Putamen (tissue), 1 donor: ENCODE measurements around the gene MRPL43.

Source experiments
- DNase-seq: peaks from one replicate; pipeline ENCODE4 v3.0.0-alpha.2; 2016; ENCODE audit warnings: low spot score

MRPL43 gene

DNA sequence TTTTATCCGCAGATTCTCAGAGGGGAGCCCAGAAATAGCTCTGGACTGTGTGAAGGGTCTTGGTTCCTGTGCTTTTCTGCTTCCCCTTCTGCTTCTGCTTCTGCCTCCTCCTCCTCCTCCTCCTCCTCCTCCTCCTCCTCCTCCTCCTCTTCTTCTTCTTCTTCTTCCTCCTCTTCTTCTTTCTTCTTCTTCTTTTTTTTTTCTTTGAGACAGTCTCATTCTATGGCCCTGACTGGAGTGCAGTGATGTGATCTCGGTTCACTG, 32.1 kb upstream of the MRPL43 start:
- no peak for DNase-seq

- DNase-seq, result peak; percentile 82
Measured at GRCh38 chr10:101018600-101019439, 31.5 kb upstream of the MRPL43 start.

- no peak for DNase-seq
Measured at GRCh38 chr10:101018118-101018599, 30.9 kb upstream of the MRPL43 start.

- no peak for DNase-seq
Measured at GRCh38 chr10:101016814-101017213, 29.5 kb upstream of the MRPL43 start.

DNA sequence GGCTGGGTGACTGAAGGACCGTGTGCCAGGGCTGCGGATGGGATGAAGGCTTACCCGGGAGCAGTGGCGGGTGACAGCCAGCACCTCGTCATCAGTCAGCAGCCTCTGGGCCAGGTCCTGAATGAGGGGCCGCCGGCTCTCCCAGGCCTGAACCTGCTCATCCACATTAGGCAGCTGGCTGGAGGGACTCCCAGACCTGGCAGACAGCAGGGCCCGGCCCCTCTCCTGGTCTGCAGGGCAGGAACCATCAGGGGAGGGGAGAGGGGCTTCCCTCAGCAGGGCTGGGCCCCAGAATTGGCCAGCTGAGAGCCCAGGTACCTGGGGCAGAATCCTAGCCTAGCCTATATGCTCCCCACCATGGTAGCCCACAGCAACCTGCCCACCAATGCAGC, 28.3 kb upstream of the MRPL43 start:
- no peak for DNase-seq

DNA sequence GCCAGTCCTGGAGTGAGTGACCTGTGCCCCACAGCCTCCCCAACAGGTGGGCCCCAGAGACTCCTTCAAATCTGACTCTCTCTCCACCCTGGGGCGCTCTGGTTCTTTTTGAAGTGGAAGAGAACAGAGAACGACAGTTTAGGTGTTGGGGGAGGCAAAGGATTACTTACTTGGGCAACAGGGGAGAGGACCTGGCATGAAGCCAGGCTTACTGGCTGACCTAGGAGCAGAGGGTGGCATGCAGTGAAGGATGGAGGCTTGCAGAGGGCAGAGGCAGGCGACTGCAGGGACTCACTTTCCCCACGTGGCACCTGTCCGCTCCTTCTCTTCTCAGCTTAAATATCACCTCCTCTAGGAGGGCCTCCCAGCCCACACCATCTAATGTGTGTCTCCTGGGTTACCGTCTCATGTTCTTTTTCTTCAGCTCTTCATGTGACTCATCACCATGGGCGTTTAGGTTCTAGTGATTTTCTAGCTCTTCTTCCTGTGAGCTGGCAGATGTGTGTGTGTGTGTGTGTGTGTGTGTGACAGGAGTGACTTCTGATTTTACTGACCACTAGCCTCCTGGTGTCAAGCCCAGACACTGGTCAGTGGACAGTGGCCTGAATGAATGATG, 27.8 kb upstream of the MRPL43 start:
- peak; percentile 69 for DNase-seq

DNA sequence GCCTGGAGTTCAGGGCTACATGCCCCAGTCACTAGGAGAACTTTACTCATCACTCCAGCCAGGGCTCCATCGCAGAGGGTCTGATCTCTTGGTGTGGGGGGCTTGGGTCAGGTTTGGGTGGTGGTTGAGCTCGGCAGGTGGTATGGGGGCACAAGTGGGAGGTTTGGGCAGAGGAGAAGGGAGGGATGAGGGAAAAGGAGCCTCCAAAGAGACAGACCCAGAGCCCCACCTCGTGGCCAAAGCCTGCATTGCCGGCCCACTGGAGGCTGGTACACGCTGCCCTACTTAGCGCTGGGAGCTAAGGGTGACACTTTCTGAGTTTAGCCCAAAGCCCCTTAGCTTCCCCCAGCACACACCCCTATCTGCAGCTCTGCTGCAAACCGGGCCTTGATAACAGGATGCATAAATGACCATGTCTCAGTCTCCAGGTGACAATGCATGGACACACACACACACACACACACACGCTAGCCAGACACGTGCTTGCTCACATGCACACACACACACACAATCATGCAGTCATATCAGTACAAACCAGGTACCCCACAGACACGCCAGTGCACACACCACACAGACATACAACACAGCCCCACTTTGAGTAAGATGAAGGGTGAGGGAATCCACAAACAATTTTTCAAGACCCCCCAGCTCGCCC, 27.1 kb upstream of the MRPL43 start:
- peak; percentile 78 for DNase-seq

DNA sequence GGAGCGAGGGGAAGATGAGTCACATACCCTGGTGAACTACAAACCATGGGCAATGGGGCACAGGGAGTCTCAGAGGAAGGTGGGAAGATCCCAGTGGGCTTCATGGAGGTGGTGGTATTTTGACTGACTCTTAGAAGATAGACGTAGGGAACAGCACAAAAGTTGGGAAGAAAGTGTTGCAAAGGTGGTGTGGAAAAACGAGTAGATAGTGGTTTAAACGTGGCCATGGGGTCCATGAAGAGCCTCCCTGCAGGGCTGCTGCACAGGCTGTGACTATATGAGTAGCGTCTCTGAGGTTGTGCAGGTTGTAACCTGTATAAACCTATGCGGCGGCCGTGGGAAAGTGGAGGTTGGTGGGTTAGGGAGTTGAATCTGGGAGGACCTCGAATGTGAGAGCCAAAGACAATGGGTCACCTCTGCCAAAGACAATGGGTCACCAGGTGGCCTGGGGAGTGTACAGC, 26.1 kb upstream of the MRPL43 start:
- DNase-seq, result no peak

DNA sequence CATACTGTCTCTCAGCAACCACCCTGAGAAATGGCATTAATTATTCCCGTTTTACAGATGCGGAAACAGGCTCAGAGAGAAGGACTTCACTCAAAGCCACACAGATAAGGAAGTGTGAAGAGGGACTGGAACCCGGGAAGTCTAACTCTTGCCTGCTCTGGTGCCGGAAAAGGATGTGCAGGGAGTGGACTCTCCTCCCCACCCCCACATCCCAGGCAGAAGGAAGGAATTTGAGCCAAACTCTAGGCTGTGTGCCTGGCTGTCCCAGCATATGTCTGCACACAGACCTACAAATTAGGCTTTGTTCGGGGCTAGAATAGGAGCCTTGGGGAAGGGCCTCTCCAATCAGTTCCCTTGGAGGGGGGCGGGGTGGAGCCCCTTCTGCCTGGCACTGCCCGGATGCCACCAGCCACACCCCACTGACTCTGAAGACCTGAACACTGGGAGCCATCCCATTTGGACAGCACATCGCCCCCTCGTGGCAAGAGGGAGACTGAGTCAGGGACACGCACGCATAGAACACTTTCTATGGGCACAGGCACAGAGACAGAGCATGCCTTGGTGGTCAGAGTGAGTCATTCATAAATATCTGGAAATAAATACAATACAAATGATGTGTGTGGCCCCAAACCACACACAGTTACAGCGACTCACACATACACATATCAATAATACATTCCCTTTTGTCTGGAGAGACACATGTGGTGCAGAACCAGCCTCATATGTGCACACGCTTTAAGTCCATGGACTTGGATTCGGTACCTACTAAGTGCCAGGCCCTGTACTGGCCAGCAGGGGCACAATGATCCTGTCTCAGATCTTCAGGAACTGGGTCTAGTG, 25.4 kb upstream of the MRPL43 start:
- peak; percentile 97 for DNase-seq

DNA sequence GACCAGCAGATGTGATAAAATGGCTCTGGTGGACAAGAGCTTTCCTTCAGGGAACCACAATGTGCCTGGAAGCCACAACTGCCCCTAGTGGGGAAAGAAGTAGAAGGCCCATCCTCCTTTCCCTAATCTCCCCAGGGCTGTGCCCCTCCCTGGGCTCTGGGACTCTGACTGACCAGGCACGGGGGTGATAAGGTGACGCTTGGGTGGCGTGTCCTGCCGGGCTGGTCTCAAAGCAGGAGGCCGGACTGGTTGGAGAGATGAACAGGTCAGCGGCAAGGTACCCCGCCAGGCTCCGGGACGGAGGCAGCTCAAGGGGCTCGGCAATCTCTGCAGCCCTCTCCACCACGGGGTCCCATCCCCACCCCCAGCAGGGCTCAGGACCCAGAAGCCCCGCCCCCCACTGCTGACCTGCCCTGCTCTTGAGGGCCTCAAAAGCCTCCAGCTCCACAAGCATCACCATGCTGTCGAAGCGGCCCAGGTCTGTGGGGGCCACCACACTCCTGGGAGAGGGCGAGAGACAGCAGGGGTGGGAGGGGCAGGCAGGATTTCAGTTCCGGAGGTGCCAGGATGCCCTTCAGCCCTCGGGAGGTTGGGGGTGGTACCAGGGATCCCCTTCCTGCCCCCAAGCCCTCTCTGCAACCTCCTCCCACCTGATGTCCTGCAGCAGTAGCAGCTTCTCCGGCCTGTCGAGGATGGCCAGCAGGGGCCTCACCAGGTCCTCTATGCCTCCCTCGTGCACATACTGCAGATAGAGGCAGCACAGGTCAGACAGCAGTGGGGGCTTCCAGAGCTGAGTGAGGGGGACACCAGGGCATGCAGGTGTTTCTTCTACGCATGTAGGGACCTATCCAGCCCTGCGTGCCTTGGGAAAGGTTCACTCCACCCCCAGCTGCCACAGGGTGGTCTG, 24.5 kb upstream of the MRPL43 start:
- DNase-seq, result no peak

- DNase-seq, result no peak
Measured at GRCh38 chr10:101010329-101010728, 23.0 kb upstream of the MRPL43 start.

DNA sequence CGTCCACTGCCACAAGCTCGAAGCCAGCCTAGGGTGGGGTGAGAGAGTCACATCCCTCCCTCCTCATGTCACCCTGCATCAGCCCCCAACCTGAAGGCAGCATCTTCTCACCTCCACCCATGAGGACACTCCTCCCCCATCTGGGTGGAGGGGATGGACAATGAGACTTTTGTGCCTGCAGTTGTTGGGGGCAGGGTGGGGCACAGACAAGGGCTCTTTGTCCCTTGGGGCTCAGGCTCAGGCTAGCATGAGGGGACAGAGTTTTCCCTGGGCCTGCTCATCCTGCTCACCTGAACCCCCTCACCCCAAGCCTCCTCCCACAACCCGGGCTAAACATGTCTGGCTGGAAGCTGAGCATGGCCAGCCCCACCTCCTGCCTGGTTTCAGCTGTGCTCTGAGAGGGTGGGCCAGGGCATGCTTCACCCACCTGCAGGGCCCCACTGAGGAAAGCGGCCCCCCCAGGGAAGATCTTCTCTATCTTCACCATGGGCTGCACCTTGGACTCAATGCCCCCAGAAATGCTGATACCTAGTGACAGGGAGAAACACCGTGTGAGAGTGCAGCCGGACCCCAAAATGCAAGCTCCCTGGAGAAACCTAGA, 21.6 kb upstream of the MRPL43 start:
- peak; percentile 90 for DNase-seq

GRCh38 chr10:101007915-101008822, 20.9 kb upstream of the MRPL43 start:
- peak; percentile 71 for DNase-seq

- no peak for DNase-seq
Measured at GRCh38 chr10:101007099-101007711, 19.9 kb upstream of the MRPL43 start.

GRCh38 chr10:101006593-101007098, 19.3 kb upstream of the MRPL43 start:
- no peak for DNase-seq

DNA sequence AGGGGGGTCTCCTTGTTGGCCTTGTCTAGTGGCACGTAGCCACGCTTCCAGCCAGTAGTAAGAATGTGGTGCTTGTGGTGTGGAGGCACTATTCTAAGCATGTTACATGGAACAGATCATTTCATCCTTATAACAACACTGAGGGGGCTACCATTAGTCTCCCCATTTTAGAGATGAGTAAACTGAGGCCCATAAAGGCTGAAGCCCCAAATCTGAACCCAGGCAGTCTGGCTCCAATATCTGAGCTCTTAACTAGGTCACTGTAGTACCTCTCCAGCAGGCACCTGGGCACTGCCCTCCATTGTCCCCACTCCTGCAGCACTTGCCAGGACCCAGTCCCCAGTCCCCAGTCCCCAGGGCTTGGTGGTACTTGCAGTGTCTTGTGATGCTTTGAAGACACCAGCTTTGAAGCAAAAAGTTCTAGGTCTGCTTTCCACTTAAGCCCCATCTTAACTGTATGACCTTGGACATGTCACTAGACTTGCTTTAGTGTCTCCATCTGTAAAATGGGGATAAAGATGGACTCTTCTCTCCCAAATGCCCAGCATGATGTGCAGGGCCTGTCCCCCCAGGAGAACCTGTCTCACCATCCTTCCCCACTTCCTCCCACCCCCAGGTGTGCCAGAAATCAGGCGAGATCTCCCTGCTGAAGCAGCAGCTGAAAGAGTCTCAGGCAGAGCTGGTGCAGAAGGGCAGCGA, 18.7 kb upstream of the MRPL43 start:
- DNase-seq, result no peak

DNA sequence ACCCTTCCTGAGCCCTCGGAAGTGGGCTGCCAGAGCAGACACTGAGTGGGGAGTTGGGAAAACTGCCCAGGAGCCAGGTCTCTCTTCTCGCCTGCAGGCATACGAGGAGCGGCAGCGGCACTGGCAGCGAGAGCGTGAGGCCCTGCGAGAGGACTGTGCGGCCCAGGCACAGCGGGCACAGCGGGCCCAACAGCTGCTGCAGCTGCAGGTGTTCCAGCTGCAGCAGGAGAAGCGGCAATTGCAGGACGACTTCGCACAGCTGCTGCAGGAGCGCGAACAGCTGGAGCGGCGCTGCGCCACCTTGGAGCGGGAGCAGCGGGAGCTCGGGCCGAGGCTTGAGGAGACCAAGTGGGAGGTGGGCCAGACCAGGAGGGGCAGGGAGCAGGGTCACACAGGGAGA, 18.1 kb upstream of the MRPL43 start:
- no peak for DNase-seq

GRCh38 chr10:101003639-101004206, 16.4 kb upstream of the MRPL43 start:
- no peak for DNase-seq
